ENCODE results near the gene TTC23L. TPM values are rescaled to one million over a fixed set of nuclear protein-coding genes. Genes with fewer than 3 reads are reported as not detected.

The TTC23L gene
- total RNA-seq, 2 donors from 2014 or later = 0.12 TPM; not detected in 1

- no peak for ATAC-seq
- intact Hi-C loops (cut with DNase I, micrococcal nuclease) = no loop called here
- DNase-seq = no peak
Measured at GRCh38 chr5:34859253-34859652, 20.3 kb downstream of the TTC23L start.

- intact Hi-C loops (cut with DNase I, micrococcal nuclease) = no loop called here
- no peak for DNase-seq
- ATAC-seq = no peak
Measured at GRCh38 chr5:34863946-34864345, 25.0 kb downstream of the TTC23L start.

GRCh38 chr5:34865091-34865490 lies 26.1 kb downstream of the TTC23L start:
- intact Hi-C loops (cut with DNase I, micrococcal nuclease) = no loop called here
- DNase-seq (no peak), ATAC-seq (no peak)

GRCh38 chr5:34866989-34867471 lies 28.1 kb downstream of the TTC23L start:
- ATAC-seq = no peak
- DNase-seq = peak in 1 of 2 donors; percentile 5
- intact Hi-C loops (cut with DNase I, micrococcal nuclease) = no loop called here

GRCh38 chr5:34867660-34868059 lies 28.7 kb downstream of the TTC23L start:
- ATAC-seq (no peak), DNase-seq (no peak)
- intact Hi-C loops (cut with DNase I, micrococcal nuclease) = no loop called here

GRCh38 chr5:34868791-34869190 lies 29.8 kb downstream of the TTC23L start:
- DNase-seq (no peak), ATAC-seq (no peak)
- intact Hi-C loops (cut with DNase I, micrococcal nuclease) = no loop called here

GRCh38 chr5:34869256-34869655 lies 30.3 kb downstream of the TTC23L start:
- intact Hi-C loops (cut with DNase I, micrococcal nuclease) = no loop called here
- ATAC-seq (no peak), DNase-seq (no peak)

- ATAC-seq = no peak
- intact Hi-C loops (cut with DNase I, micrococcal nuclease) = no loop called here
- DNase-seq = no peak
Measured at GRCh38 chr5:34870382-34870781, 31.4 kb downstream of the TTC23L start.

GRCh38 chr5:34876275-34876674 lies 37.3 kb downstream of the TTC23L start:
- DNase-seq (no peak), ATAC-seq (no peak)
- intact Hi-C loops (cut with DNase I, micrococcal nuclease) = no loop called here

GRCh38 chr5:34881246-34881645 lies 42.3 kb downstream of the TTC23L start:
- intact Hi-C loops (cut with DNase I, micrococcal nuclease) = no loop called here
- ATAC-seq = no peak
- no peak for DNase-seq

- intact Hi-C loops (cut with DNase I, micrococcal nuclease) = no loop called here
- ATAC-seq (no peak), DNase-seq (no peak)
Measured at GRCh38 chr5:34886392-34887119, 47.6 kb downstream of the TTC23L start.

- ATAC-seq (no peak), DNase-seq (no peak)
- intact Hi-C loops (cut with DNase I, micrococcal nuclease) = no loop called here
Measured at GRCh38 chr5:34889394-34889793, 50.4 kb downstream of the TTC23L start.

GRCh38 chr5:34891981-34892380 lies 53.0 kb downstream of the TTC23L start:
- ATAC-seq = no peak
- intact Hi-C loops (cut with DNase I, micrococcal nuclease) = no loop called here
- DNase-seq = no peak

GRCh38 chr5:34892414-34892813 lies 53.5 kb downstream of the TTC23L start:
- no peak for DNase-seq
- intact Hi-C loops (cut with DNase I, micrococcal nuclease) = no loop called here
- ATAC-seq = no peak

GRCh38 chr5:34894716-34895115 lies 55.8 kb downstream of the TTC23L start:
- ATAC-seq (no peak), DNase-seq (no peak)
- intact Hi-C loops (cut with DNase I, micrococcal nuclease) = loop anchor here in 1 of 2 donors (5.0 kb wide), 1 partner anchor 407 kb away; no protein-coding TSS in a partner anchor

GRCh38 chr5:34895641-34896419 lies 56.9 kb downstream of the TTC23L start:
- intact Hi-C loops (cut with DNase I, micrococcal nuclease) = loop anchor here in 1 of 2 donors (5.0 kb wide), 1 partner anchor 409 kb away; no protein-coding TSS in a partner anchor
- ATAC-seq (no peak), DNase-seq (no peak)

GRCh38 chr5:34897646-34898045 lies 58.7 kb downstream of the TTC23L start:
- no peak for ATAC-seq
- intact Hi-C loops (cut with DNase I, micrococcal nuclease) = loop anchor here in 1 of 2 donors (2.0 to 5.0 kb wide), 2 partner anchors 375 to 410 kb away; no protein-coding TSS in a partner anchor

GRCh38 chr5:34898258-34898895 lies 59.4 kb downstream of the TTC23L start:
- intact Hi-C loops (cut with DNase I, micrococcal nuclease) = loop anchor here in 1 of 2 donors (2.0 to 5.0 kb wide), 2 partner anchors 376 to 411 kb away; no protein-coding TSS in a partner anchor
- DNase-seq (peak; percentile 49 to 70), ATAC-seq (peak; percentile 92)

More at GRCh38 chr5:34897646-34898045, 58.7 kb downstream of the TTC23L start:
- DNase-seq = no peak

- DNase-seq (no peak), ATAC-seq (no peak)
- intact Hi-C loops (cut with DNase I, micrococcal nuclease) = loop anchor here in 1 of 2 donors (2.0 to 5.0 kb wide), 2 partner anchors 376 to 412 kb away; no protein-coding TSS in a partner anchor
Measured at GRCh38 chr5:34899066-34899465, 60.1 kb downstream of the TTC23L start.

Measured in left colon (tissue), 2 donors.